ENCODE data around the gene CRADD.

CRADD gene

GRCh38 chr12:93804392-93805179 lies 127.4 kb downstream of the CRADD start:
- H3K27me3 ChIP-seq (ENCODE audit: control insufficient read depth, insufficient read depth, low read length) = no peaks in the 10 kb centered on the region
- H3K36me3 ChIP-seq (ENCODE audit: control insufficient read depth, insufficient read depth, low read length) = no peaks in the 10 kb centered on the region
- H3K4me3 ChIP-seq (ENCODE audit: low read length) = no peak overlapping the region
- H3K9ac ChIP-seq (ENCODE audit: low read length) = no peak overlapping the region
- peaks cover 17% of the 10 kb centered on the region for H3K4me1 ChIP-seq (ENCODE audit: control insufficient read depth, insufficient read depth, low read length)
- peak overlapping the region; percentile 77 for H3K27ac ChIP-seq (ENCODE audit: low read depth, low read length)

- peaks cover 17% of the 10 kb centered on the region for H3K4me1 ChIP-seq (ENCODE audit: control insufficient read depth, insufficient read depth, low read length)
- peak overlapping the region; percentile 63 for H3K27ac ChIP-seq (ENCODE audit: low read depth, low read length)
- H3K27me3 ChIP-seq (ENCODE audit: control insufficient read depth, insufficient read depth, low read length) = no peaks in the 10 kb centered on the region
- H3K4me3 ChIP-seq (ENCODE audit: low read length) = no peak overlapping the region
- H3K36me3 ChIP-seq (ENCODE audit: control insufficient read depth, insufficient read depth, low read length) = no peaks in the 10 kb centered on the region
- no peak overlapping the region for H3K9ac ChIP-seq (ENCODE audit: low read length)
These were observed 128.6 kb downstream of the CRADD start for GRCh38 chr12:93805736-93806141.

DNA sequence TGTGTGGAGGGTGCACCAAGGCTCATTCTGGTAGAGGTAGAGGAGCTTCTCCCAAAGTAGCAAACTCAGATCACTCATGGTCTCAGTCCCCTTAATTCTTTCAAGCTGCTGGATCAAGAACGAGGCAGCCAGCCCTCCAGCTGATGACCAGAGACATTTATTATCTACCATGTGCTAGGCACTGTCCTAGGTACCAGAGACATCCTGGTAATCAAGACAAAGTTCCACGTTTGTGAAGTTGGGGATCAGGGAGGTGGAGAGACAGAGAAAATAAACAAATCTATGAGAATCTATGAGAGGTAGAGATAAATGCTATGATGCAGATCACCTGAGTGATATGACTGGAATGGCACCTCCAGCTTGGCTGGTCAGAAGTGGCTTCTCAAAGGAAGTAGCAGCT lies 130.2 kb downstream of the CRADD start:
- H3K27me3 ChIP-seq (ENCODE audit: control insufficient read depth, insufficient read depth, low read length) = no peaks in the 10 kb centered on the region
- H3K9ac ChIP-seq (ENCODE audit: low read length) = no peak overlapping the region
- H3K4me3 ChIP-seq (ENCODE audit: low read length) = no peak overlapping the region
- no peak overlapping the region for H3K27ac ChIP-seq (ENCODE audit: low read depth, low read length)
- H3K36me3 ChIP-seq (ENCODE audit: control insufficient read depth, insufficient read depth, low read length) = no peaks in the 10 kb centered on the region
- peaks cover 18% of the 10 kb centered on the region for H3K4me1 ChIP-seq (ENCODE audit: control insufficient read depth, insufficient read depth, low read length)

DNA sequence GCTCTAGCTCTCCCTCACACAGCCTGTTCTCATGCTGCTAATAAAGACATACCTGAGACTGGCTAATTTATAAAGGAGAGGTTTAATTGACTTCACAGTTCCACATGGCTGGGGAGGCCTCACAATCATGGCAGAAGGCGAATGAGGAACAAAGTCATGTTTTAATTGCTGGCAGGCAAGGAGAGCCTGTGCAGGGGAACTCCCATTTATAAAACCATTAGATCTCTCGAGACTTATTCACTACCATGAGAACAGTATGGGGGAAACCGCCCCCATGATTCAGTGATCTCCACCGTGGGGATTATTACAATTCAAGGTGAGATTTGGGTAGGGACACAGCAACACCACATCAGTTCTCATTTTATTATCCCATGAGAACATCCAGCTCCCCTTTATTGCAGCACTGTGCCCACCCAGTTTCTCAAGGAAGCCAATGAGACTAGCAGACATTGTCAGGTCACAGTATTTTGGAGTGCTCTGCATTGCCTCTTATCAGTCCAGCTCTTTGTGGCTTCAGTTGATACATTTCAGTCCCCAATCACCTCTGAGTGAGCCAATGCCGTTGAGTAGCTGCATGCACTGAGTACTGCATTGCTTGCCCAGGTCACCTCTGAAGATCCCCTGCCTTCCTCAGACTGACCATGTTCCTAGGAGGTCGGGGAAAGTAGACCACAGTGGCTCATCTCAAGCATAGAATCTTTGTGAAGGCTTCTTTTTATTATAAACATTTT lies 131.2 kb downstream of the CRADD start:
- no peak overlapping the region for H3K4me3 ChIP-seq (ENCODE audit: low read length)
- no peak overlapping the region for H3K9ac ChIP-seq (ENCODE audit: low read length)
- peaks cover 17% of the 10 kb centered on the region for H3K4me1 ChIP-seq (ENCODE audit: control insufficient read depth, insufficient read depth, low read length)
- H3K27ac ChIP-seq (ENCODE audit: low read depth, low read length) = peak overlapping the region; percentile 94
- no peaks in the 10 kb centered on the region for H3K27me3 ChIP-seq (ENCODE audit: control insufficient read depth, insufficient read depth, low read length)
- no peaks in the 10 kb centered on the region for H3K36me3 ChIP-seq (ENCODE audit: control insufficient read depth, insufficient read depth, low read length)

DNA sequence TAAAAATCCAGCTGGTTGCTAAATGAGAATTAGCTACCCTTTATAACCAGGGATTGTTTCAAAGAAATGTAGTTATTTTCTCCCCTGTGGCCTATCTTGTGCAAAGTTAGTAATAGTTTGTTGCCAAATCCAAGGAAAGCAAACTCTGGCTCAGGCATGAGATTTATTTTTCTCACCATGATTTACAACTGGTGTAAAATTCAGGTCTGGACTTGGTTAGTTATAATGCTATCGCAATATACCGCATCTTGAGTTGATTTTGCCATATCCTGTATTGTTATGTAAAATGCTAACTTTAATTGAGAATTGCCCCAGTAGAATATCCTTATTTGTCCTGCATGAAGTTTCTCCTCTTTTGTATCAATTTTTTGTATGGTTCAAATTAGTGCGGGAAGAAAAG lies 135.5 kb downstream of the CRADD start:
- H3K36me3 ChIP-seq (ENCODE audit: control insufficient read depth, insufficient read depth, low read length) = no peaks in the 10 kb centered on the region
- H3K9ac ChIP-seq (ENCODE audit: low read length) = no peak overlapping the region
- no peak overlapping the region for H3K4me3 ChIP-seq (ENCODE audit: low read length)
- peaks cover 28% of the 10 kb centered on the region for H3K4me1 ChIP-seq (ENCODE audit: control insufficient read depth, insufficient read depth, low read length)
- H3K27ac ChIP-seq (ENCODE audit: low read depth, low read length) = peak overlapping the region; percentile 93
- no peaks in the 10 kb centered on the region for H3K27me3 ChIP-seq (ENCODE audit: control insufficient read depth, insufficient read depth, low read length)

DNA sequence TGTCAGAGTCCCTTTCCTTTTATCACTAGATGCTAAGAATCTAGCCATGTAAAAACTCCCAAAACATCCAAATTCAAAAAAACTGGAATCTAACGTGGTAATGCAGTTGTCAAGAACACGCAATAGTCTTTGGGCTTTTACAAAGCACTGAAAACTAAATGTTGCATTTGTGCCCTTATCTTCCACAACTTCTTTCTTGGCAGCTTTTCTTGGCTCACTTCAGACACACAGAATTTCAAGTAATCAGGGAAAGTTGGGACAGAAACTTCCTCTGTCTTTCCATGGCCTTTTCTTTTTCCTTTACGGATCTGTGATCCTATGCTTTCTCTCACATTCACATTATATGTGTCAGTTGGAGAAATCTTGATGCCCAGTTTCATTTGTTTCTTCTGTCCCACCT lies 136.0 kb downstream of the CRADD start:
- Histone ChIP-seq H3K4me1 (ENCODE audit: control insufficient read depth, insufficient read depth, low read length) (peaks cover 28% of the 10 kb centered on the region), H3K27me3 (ENCODE audit: control insufficient read depth, insufficient read depth, low read length) (no peaks in the 10 kb centered on the region), H3K36me3 (ENCODE audit: control insufficient read depth, insufficient read depth, low read length) (no peaks in the 10 kb centered on the region), H3K4me3 (ENCODE audit: low read length) (no peak overlapping the region), H3K27ac (ENCODE audit: low read depth, low read length) (peak overlapping the region; percentile 93), H3K9ac (ENCODE audit: low read length) (no peak overlapping the region)

GRCh38 chr12:93813972-93814821 lies 137.0 kb downstream of the CRADD start:
- Histone ChIP-seq H3K4me1 (ENCODE audit: control insufficient read depth, insufficient read depth, low read length) (peaks cover 38% of the 10 kb centered on the region), H3K4me3 (ENCODE audit: low read length) (no peak overlapping the region), H3K27ac (ENCODE audit: low read depth, low read length) (peak overlapping the region; percentile 93), H3K36me3 (ENCODE audit: control insufficient read depth, insufficient read depth, low read length) (no peaks in the 10 kb centered on the region), H3K27me3 (ENCODE audit: control insufficient read depth, insufficient read depth, low read length) (no peaks in the 10 kb centered on the region), H3K9ac (ENCODE audit: low read length) (no peak overlapping the region)

GRCh38 chr12:93818488-93819049 lies 141.4 kb downstream of the CRADD start:
- H3K27ac ChIP-seq (ENCODE audit: low read depth, low read length) = peak overlapping the region; percentile 80
- H3K4me1 ChIP-seq (ENCODE audit: control insufficient read depth, insufficient read depth, low read length) = peaks cover 32% of the 10 kb centered on the region
- no peak overlapping the region for H3K9ac ChIP-seq (ENCODE audit: low read length)

GRCh38 chr12:93819050-93819491 lies 141.9 kb downstream of the CRADD start:
- Histone ChIP-seq H3K4me3 (ENCODE audit: low read length) (no peak overlapping the region), H3K9ac (ENCODE audit: low read length) (no peak overlapping the region), H3K27me3 (ENCODE audit: control insufficient read depth, insufficient read depth, low read length) (no peaks in the 10 kb centered on the region), H3K4me1 (ENCODE audit: control insufficient read depth, insufficient read depth, low read length) (peaks cover 35% of the 10 kb centered on the region), H3K27ac (ENCODE audit: low read depth, low read length) (peak overlapping the region; percentile 80), H3K36me3 (ENCODE audit: control insufficient read depth, insufficient read depth, low read length) (no peaks in the 10 kb centered on the region)

More at GRCh38 chr12:93818488-93819049, 141.4 kb downstream of the CRADD start:
- Histone ChIP-seq H3K4me3 (ENCODE audit: low read length) (no peak overlapping the region), H3K27me3 (ENCODE audit: control insufficient read depth, insufficient read depth, low read length) (no peaks in the 10 kb centered on the region), H3K36me3 (ENCODE audit: control insufficient read depth, insufficient read depth, low read length) (no peaks in the 10 kb centered on the region)

DNA sequence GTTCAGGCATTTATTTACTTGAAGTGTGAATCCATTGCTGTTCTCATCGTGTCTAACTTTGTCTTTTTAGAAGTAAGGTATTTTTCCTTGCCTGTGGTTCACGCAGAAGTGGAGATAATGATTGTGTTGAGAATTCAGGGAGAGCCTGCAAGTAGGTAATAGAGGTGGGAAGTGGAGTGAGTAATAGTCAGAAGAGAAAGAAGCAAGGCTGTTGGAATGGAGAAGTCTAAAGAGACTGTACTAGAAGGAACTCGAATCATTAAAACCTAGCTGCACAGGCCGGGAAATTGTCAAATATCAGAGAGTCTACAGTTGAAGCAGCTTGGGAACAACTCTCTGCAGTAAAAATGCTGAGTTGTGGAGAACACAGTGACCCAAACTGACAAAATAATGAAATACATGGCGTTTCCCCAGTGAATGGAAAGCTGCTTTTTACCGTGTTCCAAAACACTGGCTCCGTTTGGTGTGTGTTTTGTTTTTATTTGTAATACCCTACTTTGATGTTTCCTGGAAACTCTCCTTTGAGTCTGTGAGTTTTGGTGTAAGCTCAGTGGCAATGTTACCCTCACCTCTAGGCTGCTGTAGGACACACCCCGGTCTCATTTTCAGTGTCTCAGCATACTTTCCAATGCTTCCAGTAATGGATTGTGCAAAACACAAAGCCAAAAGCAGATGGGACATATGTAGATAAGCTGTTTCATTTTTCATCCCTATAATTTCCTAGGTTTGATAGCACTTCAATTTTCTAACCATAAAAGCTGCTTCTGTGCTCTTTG lies 146.6 kb downstream of the CRADD start:
- H3K9ac ChIP-seq (ENCODE audit: low read length) = no peak overlapping the region
- peaks cover 43% of the 10 kb centered on the region for H3K4me1 ChIP-seq (ENCODE audit: control insufficient read depth, insufficient read depth, low read length)
- H3K36me3 ChIP-seq (ENCODE audit: control insufficient read depth, insufficient read depth, low read length) = no peaks in the 10 kb centered on the region
- H3K27ac ChIP-seq (ENCODE audit: low read depth, low read length) = peak overlapping the region; percentile 8
- no peaks in the 10 kb centered on the region for H3K27me3 ChIP-seq (ENCODE audit: control insufficient read depth, insufficient read depth, low read length)
- no peak overlapping the region for H3K4me3 ChIP-seq (ENCODE audit: low read length)
